GM23338 (cell line): ENCODE results near the gene DOK1. TPM values are rescaled to one million over a fixed set of nuclear protein-coding genes. Genes with fewer than 3 reads are reported as not detected.

Source experiments
- ATAC-seq: fragments of 200-7000 bp; cut with Tn5 transposase; 3 replicates; pipeline ENCODE4 v1.9.1; 2020
- DNase-seq: peaks from one replicate; pipeline ENCODE4 v3.0.0-alpha.2; 2015; ENCODE audit warnings: low spot score
- H2AFZ ChIP-seq: fragments of 200-600 bp; sonication (generic); 2 replicates; pipeline ENCODE4 v1.8.0; 2016; ENCODE audit warnings: antibody characterized with exemption, mild to moderate bottlenecking, moderate library complexity
- H3F3A ChIP-seq: fragments of 200-600 bp; sonication (generic); replicated peaks from 2 replicates; pipeline ENCODE4 v1.8.0; 2017; ENCODE audit warnings: antibody characterized with exemption, mixed run types, low read depth
- H3K27ac ChIP-seq: fragments of 200-600 bp; sonication (generic); 2 replicates; pipeline ENCODE4 v1.6.1; 2016; ENCODE audit warnings: low read depth
- H3K27me3 ChIP-seq: fragments of 200-600 bp; sonication (generic); 2 replicates; pipeline ENCODE4 v1.8.0; 2016; ENCODE audit warnings: mild to moderate bottlenecking, mixed run types, moderate library complexity; ENCODE audit not compliant: insufficient read depth
- H3K36me3 ChIP-seq: fragments of 200-600 bp; sonication (generic); 2 replicates; pipeline ENCODE4 v1.8.0; 2016; ENCODE audit warnings: mild to moderate bottlenecking; ENCODE audit not compliant: insufficient read depth
- H3K4me1 ChIP-seq: fragments of 200-600 bp; sonication (generic); 2 replicates; pipeline ENCODE4 v1.8.0; 2016; ENCODE audit warnings: mild to moderate bottlenecking, moderate library complexity; ENCODE audit not compliant: insufficient read depth
- H3K4me2 ChIP-seq: fragments of 200-600 bp; sonication (generic); 2 replicates; pipeline ENCODE4 v1.7.1; 2017; ENCODE audit warnings: mixed run types
- H3K4me3 ChIP-seq: fragments of 200-600 bp; sonication (generic); 2 replicates; pipeline ENCODE4 v1.6.1; 2016; ENCODE audit warnings: mixed run types
- H3K79me2 ChIP-seq: fragments of 200-600 bp; sonication (generic); replicated peaks from 2 replicates; pipeline ENCODE4 v1.8.0; 2017; ENCODE audit warnings: mild to moderate bottlenecking; ENCODE audit not compliant: insufficient read depth
- H3K9me2 ChIP-seq: fragments of 200-600 bp; sonication (generic); 2 replicates; pipeline ENCODE4 v1.8.0; 2017; ENCODE audit not compliant: insufficient read depth
- H4K20me1 ChIP-seq: fragments of 200-600 bp; sonication (generic); replicated peaks from 2 replicates; pipeline ENCODE4 v1.8.0; 2017; ENCODE audit warnings: mild to moderate bottlenecking; ENCODE audit not compliant: insufficient read depth
- H3K27ac Mint-ChIP-seq: 2 replicates; pipeline ENCODE4 v1.8.0; 2020; ENCODE audit warnings: inconsistent platforms, mild to moderate bottlenecking, moderate library complexity, mixed read lengths
- H3K27me3 Mint-ChIP-seq: 3 replicates; pipeline ENCODE4 v1.8.0; 2022; ENCODE audit warnings: low read depth, mild to moderate bottlenecking, moderate library complexity, mixed read lengths, inconsistent platforms; ENCODE audit not compliant: insufficient read depth, poor library complexity
- H3K36me3 Mint-ChIP-seq: 3 replicates; pipeline ENCODE4 v1.8.0; 2021; ENCODE audit warnings: low read depth, mild to moderate bottlenecking, inconsistent platforms, moderate library complexity, mixed read lengths
- H3K4me1 Mint-ChIP-seq: 3 replicates; pipeline ENCODE4 v1.8.0; 2020; ENCODE audit warnings: mild to moderate bottlenecking, inconsistent platforms, mixed read lengths
- H3K4me3 Mint-ChIP-seq: 3 replicates; pipeline ENCODE4 v1.8.0; 2021; ENCODE audit warnings: moderate library complexity, mild to moderate bottlenecking, inconsistent platforms, mixed read lengths
- H3K9me3 Mint-ChIP-seq: 3 replicates; pipeline ENCODE4 v1.8.0; 2020; ENCODE audit warnings: moderate library complexity, mild to moderate bottlenecking, inconsistent platforms, mixed read lengths
- CREB1 ChIP-seq: fragments of 250-450 bp; sonication (Bioruptor Pico); IDR thresholded peaks from 2 replicates; pipeline ENCODE4 v1.5.0; 2020; ENCODE audit warnings: low read depth, mild to moderate bottlenecking, moderate library complexity
- CTCF ChIP-seq, 2 experiments: fragments of 200-600 bp in 1 of 2; sonication (generic) in 1 of 2; conservative IDR thresholded peaks; 2 replicates each; pipeline versions ENCODE4 v1.5.1 to v1.6.1; 2016 to 2017; ENCODE audit warnings: antibody characterized with exemption in 2 of 2, low read depth in 2 of 2, mild to moderate bottlenecking in 2 of 2, moderate library complexity in 1 of 2
- ETS1 ChIP-seq: IDR thresholded peaks from 2 replicates; pipeline ENCODE4 v1.6.1; 2016; ENCODE audit warnings: antibody characterized with exemption
- EZH2phosphoT487 ChIP-seq: fragments of 200-600 bp; sonication (generic); IDR thresholded peaks from one replicate; pipeline ENCODE4 v1.8.1; 2018; ENCODE audit warnings: antibody characterized with exemption; ENCODE audit not compliant: unreplicated experiment
- NANOG ChIP-seq: IDR thresholded peaks from 2 replicates; pipeline ENCODE4 v1.6.1; 2016; ENCODE audit warnings: antibody characterized with exemption, borderline replicate concordance
- POLR2AphosphoS5 ChIP-seq: IDR thresholded peaks from 2 replicates; pipeline ENCODE4 v1.6.1; 2016; ENCODE audit warnings: antibody characterized with exemption, low read depth
- REST ChIP-seq: IDR thresholded peaks from one replicate; pipeline ENCODE4 v1.6.1; 2018; ENCODE audit warnings: antibody characterized with exemption; ENCODE audit not compliant: unreplicated experiment
- STAT1 ChIP-seq: IDR thresholded peaks from one replicate; pipeline ENCODE4 v1.6.1; 2016; ENCODE audit warnings: antibody characterized with exemption; ENCODE audit not compliant: unreplicated experiment
- ZNF114 ChIP-seq: fragments of 250-450 bp; sonication (Bioruptor Pico); IDR thresholded peaks from 2 replicates; pipeline ENCODE4 v1.5.0; 2020; ENCODE audit warnings: mild to moderate bottlenecking, moderate library complexity
- ZNF462 ChIP-seq: fragments of 250-450 bp; sonication (Bioruptor Pico); IDR thresholded peaks from 2 replicates; pipeline ENCODE4 v1.5.0; 2020; ENCODE audit warnings: mild to moderate bottlenecking, moderate library complexity
- polyA plus RNA-seq: library from polyadenylated mRNA; unstranded; fragments of >200 nt; fragmentation: Nextera tagmentation; extraction: Ambion mirVana; gene quantifications from 2 replicates; pipeline ENCODE4 v1.2.1, GENCODE V29; 2016
- total RNA-seq: library from RNA; depleted of rRNA; stranded (reverse); fragments of >200 nt; shearing (Covaris generic); gene quantifications from 2 replicates; pipeline ENCODE4 v1.2.3, GENCODE V29; 2014

The DOK1 gene
- total and polyA plus RNA-seq, 2 experiments from 2014 or later, result 3.9 to 15.5 TPM

GRCh38 chr2:74529357-74530238 is 24.9 kb upstream of the DOK1 start, which contains the start of the genes AUP1 and HTRA2:
Gene AUP1 (minus strand): TSS chr2:74529706. CDS start chr2:74529629, 77 bp downstream.
Gene HTRA2 (plus strand): TSS chr2:74529933. CDS start chr2:74530007, 74 bp downstream.
- TF ChIP-seq NANOG (no peak), CREB1 (CRISPR knock-in tag) (peak; percentile 52), REST (no peak), ZNF114 (CRISPR knock-in tag) (no peak), STAT1 (no peak), CTCF (conservative IDR thresholded peaks at IDR 0.05; ENCODE audit: low read depth in 2 of 2) (no peak), ZNF462 (no peak), ETS1 (peak; percentile 98), EZH2phosphoT487 (no peak), POLR2AphosphoS5 (peak; percentile 89)
- H3K27ac Mint-ChIP-seq, result peak within 1 kb of the TSS; percentile 97
- no peaks in the 10 kb centered on the region for H3K27me3 ChIP-seq
- peak within 1 kb of the TSS; percentile 98 for H3K4me2 ChIP-seq
- no peaks in the 10 kb centered on the region for H3K9me2 ChIP-seq
- H4K20me1 ChIP-seq, result peaks cover 9% of the 10 kb centered on the region; the same call in 1 of the 2 replicates
- H3K36me3 ChIP-seq, result peaks cover 11% of the 10 kb centered on the region
- peak within 1 kb of the TSS; percentile 100 for H3K4me3 Mint-ChIP-seq
- peaks cover 18% of the 10 kb centered on the region for H3K79me2 ChIP-seq
- 0 out of 2 replicates have a peak, but pooled peaks cover 12% of the 10 kb centered on the region for H3F3A ChIP-seq
- peaks cover 18% of the 10 kb centered on the region for H3K27me3 Mint-ChIP-seq
- H3K9me3 Mint-ChIP-seq, result no peaks in the 10 kb centered on the region; the same call in 2 of the 3 replicates
- peak within 1 kb of the TSS; percentile 100 for H3K4me3 ChIP-seq
- ATAC-seq, result peak; percentile 94
- H3K4me1 ChIP-seq, result peaks cover 7% of the 10 kb centered on the region; the same call in 1 of the 2 replicates
- peaks cover 55% of the 10 kb centered on the region for H3K36me3 Mint-ChIP-seq
- DNase-seq, result peak; percentile 100
- peaks cover 19% of the 10 kb centered on the region for H3K4me1 Mint-ChIP-seq
- H3K27ac ChIP-seq, result peak within 1 kb of the TSS; percentile 83; the same call in 1 of the 2 replicates
- H2AFZ ChIP-seq, result peak within 1 kb of the TSS; percentile 97
